ENCODE results near the gene MPZL3. TPM values are rescaled to one million over a fixed set of nuclear protein-coding genes. Genes with fewer than 3 reads are reported as not detected.

The MPZL3 gene
- total and polyA plus RNA-seq, 3 experiments from 2014 or later: 10.6 to 119 (median 113) TPM

- H3K9me3 Mint-ChIP-seq: no peaks in the 10 kb centered on the region
Observed at GRCh38 chr11:118217575-118217974, 34.6 kb downstream of the MPZL3 start.

GRCh38 chr11:118216621-118217481, 35.3 kb downstream of the MPZL3 start:
- peak overlapping the region; percentile 44 for H3K4me3 ChIP-seq (ENCODE audit: low read length)
- peak overlapping the region; percentile 84 to 94 (median 90) for H3K4me3 Mint-ChIP-seq
- no peaks in the 10 kb centered on the region for H3K27me3 Mint-ChIP-seq
- H3K27ac Mint-ChIP-seq: peak overlapping the region in 7 of 8 donors; percentile 76 to 98 (median 95)
- H3K27ac ChIP-seq (ENCODE audit: low read depth, low read length): peak overlapping the region; percentile 10
- H3K4me1 Mint-ChIP-seq: peaks cover 0 to 100% (median 92%) of the 10 kb centered on the region in 3 donors
- CTCF ChIA-PET: interaction anchor here (0.9 to 7.9 kb wide), 9 partner anchors 8 to 134 kb away, joined by 3 to 46 read pairs (median 4); partner anchors contain the start of genes JAML and MPZL3
- H3K9me3 ChIP-seq (ENCODE audit: low read length): no peaks in the 10 kb centered on the region
- H3K9me3 Mint-ChIP-seq: no peaks in the 10 kb centered on the region
- POLR2A ChIA-PET: interaction anchor here (1.0 to 2.5 kb wide), 4 partner anchors 11 to 142 kb away, joined by 3 to 9 read pairs (median 5); partner anchors contain the start of gene UBE4A
- peaks cover 12 to 62% (median 18%) of the 10 kb centered on the region in 3 donors for H3K36me3 Mint-ChIP-seq
- peaks cover 8% of the 10 kb centered on the region for H3K36me3 ChIP-seq (ENCODE audit: insufficient read depth, low read length)
- H3K4me1 ChIP-seq (ENCODE audit: insufficient read depth, low read length): peaks cover 97% of the 10 kb centered on the region
- peak in 3 of 5 donors; percentile 34 to 67 (median 44) for DNase-seq
- H3K27me3 ChIP-seq (ENCODE audit: insufficient read depth, low read length, poor library complexity, severe bottlenecking): no peaks in the 10 kb centered on the region

More at GRCh38 chr11:118217575-118217974, 34.6 kb downstream of the MPZL3 start:
- ChIA-PET POLR2A (interaction anchor here (0.9 to 2.5 kb wide), 2 partner anchors 15 to 142 kb away, joined by 3 to 9 read pairs; partner anchors contain the start of gene UBE4A), CTCF (interaction anchor here (1.2 to 7.9 kb wide), 4 partner anchors 10 to 23 kb away, joined by 3 to 46 read pairs (median 10); no protein-coding TSS in a partner anchor)
- Mint-ChIP-seq H3K36me3 (peaks cover 5 to 58% (median 11%) of the 10 kb centered on the region in 3 donors), H3K4me1 (peaks cover 0 to 100% (median 95%) of the 10 kb centered on the region in 3 donors), H3K27ac (peak overlapping the region in 7 of 8 donors; percentile 76 to 98 (median 95)), H3K27me3 (no peaks in the 10 kb centered on the region), H3K4me3 (peak overlapping the region; percentile 84 to 94 (median 90))
- Histone ChIP-seq H3K9me3 (ENCODE audit: low read length) (no peaks in the 10 kb centered on the region), H3K4me3 (ENCODE audit: low read length) (peak overlapping the region; percentile 44), H3K27ac (ENCODE audit: low read depth, low read length) (no peak overlapping the region), H3K27me3 (ENCODE audit: insufficient read depth, low read length, poor library complexity, severe bottlenecking) (no peaks in the 10 kb centered on the region), H3K4me1 (ENCODE audit: insufficient read depth, low read length) (peaks cover 99% of the 10 kb centered on the region), H3K36me3 (ENCODE audit: insufficient read depth, low read length) (peaks cover under 1% of the 10 kb centered on the region)
- DNase-seq: no peak

GRCh38 chr11:118215765-118216164, 36.4 kb downstream of the MPZL3 start:
- no peak overlapping the region for H3K4me3 ChIP-seq (ENCODE audit: low read length)
- DNase-seq: no peak

GRCh38 chr11:118215262-118215661, 36.9 kb downstream of the MPZL3 start:
- Mint-ChIP-seq H3K27me3 (peaks cover 0 to 1% of the 10 kb centered on the region in 2 donors), H3K36me3 (peaks cover 15 to 67% (median 28%) of the 10 kb centered on the region in 3 donors), H3K9me3 (no peaks in the 10 kb centered on the region), H3K27ac (peak overlapping the region in 7 of 8 donors; percentile 76 to 98 (median 95)), H3K4me1 (peaks cover 4 to 97% (median 81%) of the 10 kb centered on the region in 3 donors), H3K4me3 (peak overlapping the region; percentile 84 to 94 (median 90))
- ChIA-PET CTCF (interaction anchor here (0.8 to 7.9 kb wide), 9 partner anchors 9 to 76 kb away, joined by 3 to 46 read pairs (median 4); no protein-coding TSS in a partner anchor), POLR2A (interaction anchor here (0.8 to 2.5 kb wide), 2 partner anchors 12 to 13 kb away, joined by 3 to 9 read pairs; no protein-coding TSS in a partner anchor)
- DNase-seq: peak in 3 of 5 donors; percentile 26 to 53 (median 45)
- Histone ChIP-seq H3K9me3 (ENCODE audit: low read length) (no peaks in the 10 kb centered on the region), H3K27me3 (ENCODE audit: insufficient read depth, low read length, poor library complexity, severe bottlenecking) (no peaks in the 10 kb centered on the region), H3K27ac (ENCODE audit: low read depth, low read length) (no peak overlapping the region), H3K4me3 (ENCODE audit: low read length) (no peak overlapping the region), H3K4me1 (ENCODE audit: insufficient read depth, low read length) (peaks cover 82% of the 10 kb centered on the region), H3K36me3 (ENCODE audit: insufficient read depth, low read length) (peaks cover 18% of the 10 kb centered on the region)

More at GRCh38 chr11:118215765-118216164, 36.4 kb downstream of the MPZL3 start:
- H3K4me3 Mint-ChIP-seq: peak overlapping the region; percentile 84 to 94 (median 90)
- H3K36me3 ChIP-seq (ENCODE audit: insufficient read depth, low read length): peaks cover 13% of the 10 kb centered on the region
- H3K9me3 ChIP-seq (ENCODE audit: low read length): no peaks in the 10 kb centered on the region
- POLR2A ChIA-PET: interaction anchor here (0.7 to 2.5 kb wide), 6 partner anchors 11 to 1199 kb away, joined by 3 to 9 read pairs (median 4); partner anchors contain the start of genes CD3D and UBE4A
- peak overlapping the region; percentile 17 for H3K27ac ChIP-seq (ENCODE audit: low read depth, low read length)
- H3K4me1 ChIP-seq (ENCODE audit: insufficient read depth, low read length): peaks cover 87% of the 10 kb centered on the region
- H3K27me3 Mint-ChIP-seq: peaks cover 0 to 1% of the 10 kb centered on the region in 2 donors
- CTCF ChIA-PET: interaction anchor here (1.0 to 7.9 kb wide), 10 partner anchors 9 to 76 kb away, joined by 3 to 46 read pairs (median 4); partner anchors contain the start of genes JAML and MPZL3
- peaks cover 0 to 100% (median 82%) of the 10 kb centered on the region in 3 donors for H3K4me1 Mint-ChIP-seq
- H3K9me3 Mint-ChIP-seq: no peaks in the 10 kb centered on the region
- no peaks in the 10 kb centered on the region for H3K27me3 ChIP-seq (ENCODE audit: insufficient read depth, low read length, poor library complexity, severe bottlenecking)
- peaks cover 15 to 65% (median 24%) of the 10 kb centered on the region in 3 donors for H3K36me3 Mint-ChIP-seq
- peak overlapping the region in 7 of 8 donors; percentile 76 to 98 (median 95) for H3K27ac Mint-ChIP-seq

- peaks cover 15 to 67% (median 31%) of the 10 kb centered on the region in 3 donors for H3K36me3 Mint-ChIP-seq
- peak overlapping the region; percentile 57 to 94 (median 88) for H3K4me3 Mint-ChIP-seq
- peaks cover 0 to 1% of the 10 kb centered on the region in 2 donors for H3K27me3 Mint-ChIP-seq
- H3K36me3 ChIP-seq (ENCODE audit: insufficient read depth, low read length): peaks cover 18% of the 10 kb centered on the region
- H3K4me1 Mint-ChIP-seq: peaks cover 6 to 92% (median 72%) of the 10 kb centered on the region in 3 donors
- H3K27ac Mint-ChIP-seq: peak overlapping the region in 7 of 8 donors; percentile 76 to 98 (median 95)
- no peak overlapping the region for H3K27ac ChIP-seq (ENCODE audit: low read depth, low read length)
- H3K27me3 ChIP-seq (ENCODE audit: insufficient read depth, low read length, poor library complexity, severe bottlenecking): no peaks in the 10 kb centered on the region
- H3K4me3 ChIP-seq (ENCODE audit: low read length): no peak overlapping the region
- ChIA-PET POLR2A (interaction anchor here (0.8 to 1.7 kb wide), 3 partner anchors 10 to 37 kb away, joined by 3 to 5 read pairs (median 3); partner anchors contain the start of gene JAML), CTCF (interaction anchor here (0.8 to 7.9 kb wide), 9 partner anchors 9 to 81 kb away, joined by 3 to 46 read pairs (median 5); partner anchors contain the start of gene JAML)
- H3K4me1 ChIP-seq (ENCODE audit: insufficient read depth, low read length): peaks cover 73% of the 10 kb centered on the region
- no peaks in the 10 kb centered on the region for H3K9me3 ChIP-seq (ENCODE audit: low read length)
- H3K9me3 Mint-ChIP-seq: no peaks in the 10 kb centered on the region
- no peak for DNase-seq
Observed at GRCh38 chr11:118214210-118214914, 37.8 kb downstream of the MPZL3 start.

- Mint-ChIP-seq H3K27ac (peak overlapping the region in 7 of 8 donors; percentile 73 to 98 (median 95)), H3K4me1 (peaks cover 12 to 92% (median 67%) of the 10 kb centered on the region in 3 donors), H3K36me3 (peaks cover 15 to 67% (median 35%) of the 10 kb centered on the region in 3 donors), H3K4me3 (peak overlapping the region; percentile 41 to 94 (median 57)), H3K27me3 (peaks cover 0 to 1% of the 10 kb centered on the region in 2 donors), H3K9me3 (no peaks in the 10 kb centered on the region)
- CTCF ChIA-PET: interaction anchor here (1.2 to 7.9 kb wide), 8 partner anchors 8 to 82 kb away, joined by 3 to 46 read pairs (median 4); partner anchors contain the start of gene JAML
- DNase-seq: no peak
- Histone ChIP-seq H3K4me1 (ENCODE audit: insufficient read depth, low read length) (peaks cover 68% of the 10 kb centered on the region), H3K4me3 (ENCODE audit: low read length) (no peak overlapping the region), H3K36me3 (ENCODE audit: insufficient read depth, low read length) (peaks cover 18% of the 10 kb centered on the region), H3K27ac (ENCODE audit: low read depth, low read length) (no peak overlapping the region), H3K27me3 (ENCODE audit: insufficient read depth, low read length, poor library complexity, severe bottlenecking) (no peaks in the 10 kb centered on the region), H3K9me3 (ENCODE audit: low read length) (no peaks in the 10 kb centered on the region)
- POLR2A ChIA-PET: interaction anchor here (0.8 to 1.7 kb wide), 3 partner anchors 11 to 38 kb away, joined by 3 to 5 read pairs (median 3); partner anchors contain the start of gene JAML
Observed at GRCh38 chr11:118213781-118214180, 38.4 kb downstream of the MPZL3 start.

Measured in CD8-positive, alpha-beta memory T cell (primary cell).